Upper lobe of left lung (tissue), 6 donors: ENCODE measurements around the gene GATM. TPM values are rescaled to one million over a fixed set of nuclear protein-coding genes. Genes with fewer than 3 reads are reported as not detected.

ENCODE experiments used
- ATAC-seq, 2 donors: fragments of 200-7000 bp; cut with Tn5 transposase; one replicate each; pipeline ENCODE4 v1.9.1; 2022; ENCODE audit warnings: mild to moderate bottlenecking in 2 of 2, moderate library complexity in 2 of 2; ENCODE audit not compliant: low FRiP score in 2 of 2
- DNase-seq, 2 donors: peaks; one replicate each; pipeline ENCODE4 v3.0.0-alpha.2; 2019 to 2020
- H3K27ac ChIP-seq, 4 donors: fragments of 200-600 bp; sonication (generic); one replicate each; pipeline ENCODE4 v1.5.1; 2016 to 2019
- H3K27me3 ChIP-seq, 4 donors: fragments of 200-600 bp; sonication (generic); one replicate each; pipeline ENCODE4 v1.5.1; 2017 to 2019
- H3K36me3 ChIP-seq, 4 donors: fragments of 200-600 bp; sonication (generic); one replicate each; pipeline ENCODE4 v1.5.1; 2016 to 2019
- H3K4me1 ChIP-seq, 4 donors: fragments of 200-600 bp; sonication (generic); one replicate each; pipeline ENCODE4 v1.5.1; 2018 to 2019
- H3K4me3 ChIP-seq, 4 donors: fragments of 200-600 bp; sonication (generic); one replicate each; pipeline ENCODE4 v1.5.1; 2017 to 2019; ENCODE audit warnings: mild to moderate bottlenecking in 2 of 4, moderate library complexity in 1 of 4
- H3K9me3 ChIP-seq, 4 donors: fragments of 200-600 bp; sonication (generic); one replicate each; pipeline ENCODE4 v1.5.1; 2018 to 2019
- CTCF ChIP-seq, 6 experiments: fragments of 450-650 bp in 4 of 6; fragments of 200-600 bp in 2 of 6; sonication (generic) in 2 of 6; IDR thresholded peaks; one replicate each; pipeline ENCODE4 v1.5.1; 2016 to 2019; ENCODE audit warnings: antibody characterized with exemption in 6 of 6
- EP300 ChIP-seq, 4 donors: sonication (generic); formaldehyde crosslinking; IDR thresholded peaks; one replicate each; pipeline ENCODE4 v1.5.1; 2017; ENCODE audit warnings: antibody characterized with exemption in 4 of 4, control low read depth in 2 of 4
- POLR2A ChIP-seq, 4 donors: fragments of 450-650 bp; IDR thresholded peaks; one replicate each; pipeline ENCODE4 v1.5.1; 2016 to 2017; ENCODE audit warnings: antibody characterized with exemption in 4 of 4, mild to moderate bottlenecking in 2 of 4
- POLR2AphosphoS5 ChIP-seq, 2 donors: sonication (generic); formaldehyde crosslinking; IDR thresholded peaks; one replicate each; pipeline ENCODE4 v1.5.1; 2017; ENCODE audit warnings: antibody characterized with exemption in 2 of 2
- WGBS, 2 donors: methylation state at CpG; one replicate each; pipeline ENCODE4 v1.1.5; 2017 to 2018; 5-methylcytosine and 5-hydroxymethylcytosine counted together
- total RNA-seq, 6 donors: library from RNA; depleted of rRNA in 4 of 6; stranded (reverse); fragments of >200 nt in 4 of 6; gene quantifications; one replicate each; pipeline versions ENCODE4 v1.1.0 to v1.2.1, GENCODE V29; 2016 to 2021
- donor health status: DM: no; HTN: no; CAD: no; lungs with moderate emphysema.
- donor health status: DM: no; HTN: yes; CAD: no; lungs with severe emphysema.

The GATM gene
- total RNA-seq, 6 donors from 2014 or later = 3.2 to 13.6 (median 6.6) TPM

- DNase-seq (no peak), ATAC-seq (peak in 1 of 2 donors; percentile 64)
- Histone ChIP-seq H3K4me1 (peaks cover 0 to 7% (median 3%) of the 10 kb centered on the region in 4 donors), H3K9me3 (no peaks in the 10 kb centered on the region), H3K36me3 (no peaks in the 10 kb centered on the region), H3K4me3 (no peak overlapping the region), H3K27ac (no peak overlapping the region), H3K27me3 (no peaks in the 10 kb centered on the region)
- TF ChIP-seq EP300 (IDR thresholded peaks at IDR 0.05) (no peak), POLR2A (IDR thresholded peaks at IDR 0.05) (no peak), CTCF (IDR thresholded peaks at IDR 0.05) (no peak), POLR2AphosphoS5 (IDR thresholded peaks at IDR 0.05) (no peak)
- WGBS, 2 donors = 47 to 61% methylated on average over 7 of the region's 7 CpGs
Measured at GRCh38 chr15:45391746-45392583, 13.6 kb upstream of the GATM start.

- H3K27ac ChIP-seq = no peak overlapping the region
- DNase-seq (no peak), ATAC-seq (no peak)
- no peak overlapping the region for H3K4me3 ChIP-seq
- TF ChIP-seq POLR2A (IDR thresholded peaks at IDR 0.05) (no peak), EP300 (IDR thresholded peaks at IDR 0.05) (no peak), CTCF (IDR thresholded peaks at IDR 0.05) (no peak), POLR2AphosphoS5 (IDR thresholded peaks at IDR 0.05) (no peak)
- H3K27me3 ChIP-seq = no peaks in the 10 kb centered on the region
- no peaks in the 10 kb centered on the region for H3K9me3 ChIP-seq
- peaks cover 0 to 8% (median 6%) of the 10 kb centered on the region in 4 donors for H3K4me1 ChIP-seq
- no peaks in the 10 kb centered on the region for H3K36me3 ChIP-seq
Measured at GRCh38 chr15:45389351-45389750, 11.0 kb upstream of the GATM start.

DNA sequence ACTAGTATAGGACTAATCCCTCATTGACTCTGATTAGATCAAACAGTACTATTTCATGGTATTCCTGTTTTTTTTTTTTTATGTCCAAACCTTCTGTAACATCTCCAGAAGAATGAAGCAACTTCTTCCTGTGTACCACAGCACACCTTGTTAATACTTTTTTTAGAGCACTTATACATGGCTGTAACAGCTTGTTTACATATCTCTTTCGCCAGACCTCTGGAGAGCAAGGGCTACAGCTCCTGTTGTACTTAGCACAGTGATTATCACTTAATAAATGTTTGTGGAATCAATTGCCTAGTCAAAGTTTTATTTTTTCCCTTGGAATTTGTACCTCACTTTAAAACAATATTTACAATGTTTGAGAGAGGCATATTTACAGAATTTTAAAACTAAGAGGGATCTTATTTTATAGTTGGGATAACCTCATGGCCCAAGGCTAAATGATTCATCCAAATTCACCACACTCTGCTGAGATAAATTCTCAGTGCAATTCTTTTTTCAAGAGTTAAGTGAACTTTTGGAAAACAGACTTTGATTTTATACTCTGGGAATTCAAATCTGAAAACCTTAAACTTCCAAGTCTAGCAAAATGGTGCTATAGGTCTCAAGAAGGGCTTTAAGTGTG lies 9.2 kb upstream of the GATM start:
- peaks cover 0 to 8% (median 6%) of the 10 kb centered on the region in 4 donors for H3K4me1 ChIP-seq
- TF ChIP-seq POLR2AphosphoS5 (IDR thresholded peaks at IDR 0.05) (no peak), EP300 (IDR thresholded peaks at IDR 0.05) (no peak), CTCF (IDR thresholded peaks at IDR 0.05) (no peak), POLR2A (IDR thresholded peaks at IDR 0.05) (no peak)
- ATAC-seq (no peak), DNase-seq (no peak)
- no peaks in the 10 kb centered on the region for H3K27me3 ChIP-seq
- no peaks in the 10 kb centered on the region for H3K36me3 ChIP-seq
- H3K9me3 ChIP-seq = no peaks in the 10 kb centered on the region
- H3K4me3 ChIP-seq = no peak overlapping the region
- no peak overlapping the region for H3K27ac ChIP-seq
- 37 to 56% methylated on average over 1 of the region's 1 CpG for WGBS, 2 donors

- no peaks in the 10 kb centered on the region for H3K36me3 ChIP-seq
- WGBS, 2 donors = 69 to 78% methylated on average over 1 of the region's 1 CpG
- no peaks in the 10 kb centered on the region for H3K27me3 ChIP-seq
- H3K9me3 ChIP-seq = no peaks in the 10 kb centered on the region
- TF ChIP-seq CTCF (IDR thresholded peaks at IDR 0.05) (no peak), EP300 (IDR thresholded peaks at IDR 0.05) (no peak), POLR2A (IDR thresholded peaks at IDR 0.05) (no peak), POLR2AphosphoS5 (IDR thresholded peaks at IDR 0.05) (no peak)
- H3K4me1 ChIP-seq = peaks cover 0 to 8% (median 6%) of the 10 kb centered on the region in 4 donors
- no peak for ATAC-seq
- H3K4me3 ChIP-seq = no peak overlapping the region
- no peak for DNase-seq
- H3K27ac ChIP-seq = no peak overlapping the region
Measured at GRCh38 chr15:45386974-45387373, 8.6 kb upstream of the GATM start.
